Bronchial epithelial cell (primary cell): ENCODE results near the gene PDLIM1. TPM values are rescaled to one million over a fixed set of nuclear protein-coding genes. Genes with fewer than 3 reads are reported as not detected.
"Not testable (repeated sequence)": the region's sequence is repeated elsewhere in the genome, so short reads cannot be mapped to it uniquely, and the experiment has no call there.

Source experiments
- DNase-seq: peaks from one replicate; pipeline ENCODE4 v3.0.0-alpha.2; 2010; ENCODE audit warnings: low read depth
- FAIRE-seq: peaks from 2 replicates; lab custom pipeline; 2011; peaks lifted over from hg19 to GRCh38; lab: Jason Lieb, UNC
- H3K27me3 ChIP-seq: 2 replicates; pipeline ENCODE4 v1.5.1; 2011; ENCODE audit warnings: low read length; ENCODE audit not compliant: control insufficient read depth, insufficient read depth
- H3K36me3 ChIP-seq: 2 replicates; pipeline ENCODE4 v1.5.1; 2011; ENCODE audit warnings: low read length; ENCODE audit not compliant: control insufficient read depth, insufficient read depth
- H3K4me3 ChIP-seq: 2 replicates; pipeline ENCODE4 v1.5.1; 2011; ENCODE audit warnings: mild to moderate bottlenecking, low read depth, low read length, control low read depth
- total RNA-seq: library from RNA; depleted of rRNA; stranded (reverse); fragments of >200 nt; gene quantifications from 2 replicates; pipeline ENCODE4 v1.2.1, GENCODE V29; 2014
- TF ChIP-seq, protein P1 (sequence below): IDR thresholded peaks from 2 replicates; pipeline ENCODE4 v1.5.1; 2011; ENCODE audit warnings: mild to moderate bottlenecking, moderate library complexity, low read length, control low read depth, inconsistent platforms; ENCODE audit not compliant: insufficient read depth, severe bottlenecking

PDLIM1 gene
- total RNA-seq, 1 donor from 2014 or later: 19.2 TPM

DNA sequence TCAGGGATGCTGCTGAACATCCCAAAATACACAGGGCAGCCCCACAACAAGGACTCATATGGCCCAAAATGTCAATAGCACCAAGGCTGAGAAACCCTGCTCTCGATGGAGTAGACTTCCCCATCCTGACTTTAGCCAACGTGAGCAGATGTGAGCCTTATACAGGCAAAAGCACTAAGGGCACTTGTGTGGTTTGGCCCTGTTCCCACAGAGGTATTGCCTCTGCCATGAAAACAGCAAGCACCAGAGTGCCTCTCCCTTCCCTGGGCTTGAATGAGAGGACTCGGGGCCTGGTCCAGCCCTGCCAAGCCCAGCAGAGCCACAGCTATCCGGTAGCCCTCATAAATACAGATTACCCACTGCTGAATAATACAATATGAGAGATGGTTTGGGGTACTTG lies 49.3 kb downstream of the PDLIM1 start:
- FAIRE-seq (no peak), DNase-seq (no peak)
- Histone ChIP-seq H3K36me3 (peaks cover 40% of the 10 kb centered on the region), H3K4me3 (no peak overlapping the region), H3K27me3 (no peaks in the 10 kb centered on the region)
- TF ChIP-seq, protein P1, sequence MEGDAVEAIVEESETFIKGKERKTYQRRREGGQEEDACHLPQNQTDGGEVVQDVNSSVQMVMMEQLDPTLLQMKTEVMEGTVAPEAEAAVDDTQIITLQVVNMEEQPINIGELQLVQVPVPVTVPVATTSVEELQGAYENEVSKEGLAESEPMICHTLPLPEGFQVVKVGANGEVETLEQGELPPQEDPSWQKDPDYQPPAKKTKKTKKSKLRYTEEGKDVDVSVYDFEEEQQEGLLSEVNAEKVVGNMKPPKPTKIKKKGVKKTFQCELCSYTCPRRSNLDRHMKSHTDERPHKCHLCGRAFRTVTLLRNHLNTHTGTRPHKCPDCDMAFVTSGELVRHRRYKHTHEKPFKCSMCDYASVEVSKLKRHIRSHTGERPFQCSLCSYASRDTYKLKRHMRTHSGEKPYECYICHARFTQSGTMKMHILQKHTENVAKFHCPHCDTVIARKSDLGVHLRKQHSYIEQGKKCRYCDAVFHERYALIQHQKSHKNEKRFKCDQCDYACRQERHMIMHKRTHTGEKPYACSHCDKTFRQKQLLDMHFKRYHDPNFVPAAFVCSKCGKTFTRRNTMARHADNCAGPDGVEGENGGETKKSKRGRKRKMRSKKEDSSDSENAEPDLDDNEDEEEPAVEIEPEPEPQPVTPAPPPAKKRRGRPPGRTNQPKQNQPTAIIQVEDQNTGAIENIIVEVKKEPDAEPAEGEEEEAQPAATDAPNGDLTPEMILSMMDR: no peak

DNA sequence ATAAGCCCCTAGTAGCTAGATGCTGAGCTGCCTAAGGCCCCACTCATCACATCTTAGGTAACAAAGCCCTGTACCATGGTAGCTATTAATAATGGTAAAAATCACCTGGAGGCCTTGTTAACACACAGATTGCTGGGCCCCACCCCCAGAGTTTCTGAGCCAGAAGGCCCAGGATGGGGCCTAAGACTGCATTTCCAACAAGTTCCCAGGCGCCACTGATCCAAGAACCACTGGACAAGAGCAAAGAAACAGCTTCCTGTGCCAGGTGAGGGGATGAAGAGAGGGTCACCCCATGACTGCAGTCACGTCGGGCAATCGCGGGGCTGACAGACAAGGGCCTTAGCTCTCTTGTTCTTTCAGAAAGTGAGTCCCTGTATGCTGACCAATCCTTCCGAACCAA lies 50.0 kb downstream of the PDLIM1 start:
- FAIRE-seq (no peak), DNase-seq (no peak)
- H3K27me3 ChIP-seq: no peaks in the 10 kb centered on the region
- TF ChIP-seq, protein P1: no peak
- peaks cover 36% of the 10 kb centered on the region for H3K36me3 ChIP-seq
- H3K4me3 ChIP-seq: no peak overlapping the region

DNA sequence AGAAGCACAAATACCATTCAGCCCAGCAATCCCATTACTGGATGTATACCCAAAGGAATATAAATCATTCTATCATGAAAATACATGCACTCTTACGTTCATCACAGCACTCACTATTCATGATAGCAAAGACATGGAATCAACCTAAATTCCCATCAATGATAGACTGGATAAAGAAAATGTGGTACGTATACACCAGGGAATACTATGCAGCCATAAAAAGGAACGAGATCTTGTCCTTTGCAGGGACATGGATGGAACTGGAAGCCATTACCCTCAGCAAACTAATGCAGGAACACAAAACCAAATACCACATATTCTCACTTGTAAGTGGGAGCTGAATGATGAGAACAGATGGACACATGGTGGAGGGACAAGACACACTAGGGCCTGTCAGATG lies 50.7 kb downstream of the PDLIM1 start:
- FAIRE-seq, DNase-seq, H3K27me3 ChIP-seq, H3K4me3 ChIP-seq: not testable (repeated sequence)
- peaks cover 29% of the 10 kb centered on the region for H3K36me3 ChIP-seq

DNA sequence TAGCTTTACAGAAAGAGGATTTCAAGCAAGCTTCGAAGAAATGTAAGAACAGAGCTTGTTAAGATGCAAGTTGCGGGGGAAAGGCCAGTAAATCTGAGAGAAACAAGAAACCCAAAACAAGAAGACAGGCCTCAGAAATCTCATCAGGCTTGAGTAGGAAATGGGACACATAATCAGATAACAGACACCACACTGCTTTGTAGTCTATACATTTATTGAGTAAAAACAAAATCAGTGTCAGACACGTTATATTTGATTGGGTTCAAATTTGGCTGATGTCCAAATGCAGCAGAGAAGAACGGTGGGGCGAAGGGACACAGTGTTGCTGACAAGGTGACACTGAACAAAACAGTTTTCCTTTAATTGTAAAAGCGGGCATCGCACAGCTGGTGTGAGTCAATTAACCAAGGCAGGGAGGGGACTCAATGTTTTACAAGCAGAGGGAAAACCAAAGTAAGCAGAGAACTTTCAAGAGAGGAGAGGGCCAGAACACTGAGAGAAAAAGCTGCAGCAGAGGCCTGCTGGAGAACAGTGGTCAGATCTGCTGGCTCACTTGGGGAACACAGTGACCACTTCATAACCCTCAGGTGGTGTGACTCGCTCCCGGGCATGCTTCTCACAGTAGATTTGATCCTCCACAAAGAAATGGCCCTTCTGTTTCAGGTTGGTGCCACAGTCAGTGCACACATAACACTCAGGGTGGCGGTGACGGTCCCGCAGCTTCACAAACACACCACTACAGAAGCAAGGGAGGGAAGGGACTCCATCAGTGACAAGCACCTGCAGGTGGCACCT lies 53.2 kb downstream of the PDLIM1 start:
- no peak for FAIRE-seq
- Histone ChIP-seq H3K4me3 (no peak overlapping the region), H3K27me3 (no peaks in the 10 kb centered on the region), H3K36me3 (peaks cover 23% of the 10 kb centered on the region)
- DNase-seq: no peak
- TF ChIP-seq, protein P1: no peak

DNA sequence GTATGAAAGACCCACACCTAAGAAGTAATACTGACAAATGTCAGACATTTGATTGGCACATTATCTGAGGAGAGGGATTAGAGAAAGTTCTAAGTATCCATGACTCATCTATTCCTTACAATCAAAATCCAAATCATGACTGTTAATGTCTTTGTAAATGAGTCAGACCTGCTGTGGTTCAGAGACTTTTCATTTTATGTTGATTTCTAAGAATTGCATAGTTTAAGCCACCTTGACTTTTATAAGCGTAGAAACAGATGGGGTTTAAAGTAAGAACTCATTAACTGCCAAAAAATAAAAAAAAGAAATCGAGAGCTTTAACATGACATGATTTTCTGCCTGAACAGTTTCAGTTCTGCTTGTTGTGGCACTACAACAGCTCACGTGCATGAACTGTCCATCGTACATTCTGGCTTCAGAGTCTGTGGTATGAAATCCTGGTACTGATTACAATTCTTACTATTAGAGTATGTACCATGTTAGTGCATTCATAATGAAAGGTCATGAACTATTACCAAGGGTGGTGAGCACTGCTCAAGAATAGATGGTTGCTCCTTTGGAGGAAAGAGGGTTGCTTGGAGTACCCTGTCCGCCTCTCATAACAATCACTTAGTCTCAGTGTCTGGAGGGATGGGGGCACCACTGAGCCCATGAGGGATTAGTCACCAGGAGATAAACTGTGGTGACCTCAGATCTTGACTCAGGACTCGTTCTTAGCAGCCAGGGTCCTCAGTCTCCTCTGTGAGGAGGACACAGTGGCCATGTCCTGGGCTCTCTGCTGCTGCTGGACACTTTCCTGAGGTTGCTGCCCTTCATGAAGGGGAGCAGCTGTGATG lies 54.5 kb downstream of the PDLIM1 start:
- no peak overlapping the region for H3K4me3 ChIP-seq
- peaks cover 17% of the 10 kb centered on the region for H3K36me3 ChIP-seq
- TF ChIP-seq, protein P1: no peak
- no peaks in the 10 kb centered on the region for H3K27me3 ChIP-seq
- FAIRE-seq (no peak), DNase-seq (peak; percentile 83)

DNA sequence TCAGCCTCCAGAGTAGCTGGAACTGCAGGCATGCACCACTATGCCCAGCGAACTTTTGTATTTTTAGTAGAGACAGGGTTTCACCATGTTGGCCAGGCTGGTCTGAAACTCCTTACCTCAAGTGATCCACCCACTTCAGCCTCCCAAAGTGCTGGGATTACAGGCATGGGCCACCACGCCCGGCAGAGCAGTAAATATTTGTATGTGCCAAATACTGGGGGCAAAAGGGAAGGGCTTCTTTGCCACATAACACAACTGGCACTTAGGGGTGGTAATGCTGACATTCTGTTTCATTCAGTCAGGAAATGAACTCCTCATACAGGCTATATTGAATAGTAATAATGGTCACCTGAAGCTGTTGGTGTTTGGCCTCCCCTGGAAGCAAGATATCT lies 55.1 kb downstream of the PDLIM1 start:
- DNase-seq (no peak), FAIRE-seq (no peak)
- Histone ChIP-seq H3K4me3 (no peak overlapping the region), H3K27me3 (no peaks in the 10 kb centered on the region), H3K36me3 (peaks cover 12% of the 10 kb centered on the region)
- TF ChIP-seq, protein P1: no peak
